Neural progenitor cell (in vitro differentiated cells): ENCODE data around the gene TYRO3.

Experiments
- EZH2 ChIP-seq: fragments of 200-600 bp; sonication (generic); IDR thresholded peaks from 2 replicates; pipeline ENCODE4 v1.6.1; 2017; ENCODE audit warnings: antibody characterized with exemption, mild to moderate bottlenecking, moderate library complexity
- TF ChIP-seq, protein P1 (sequence below): fragments of 200-600 bp; sonication (generic); IDR thresholded peaks from 2 replicates; pipeline ENCODE4 v1.5.1; 2017; ENCODE audit warnings: antibody characterized with exemption, mild to moderate bottlenecking

DNA sequence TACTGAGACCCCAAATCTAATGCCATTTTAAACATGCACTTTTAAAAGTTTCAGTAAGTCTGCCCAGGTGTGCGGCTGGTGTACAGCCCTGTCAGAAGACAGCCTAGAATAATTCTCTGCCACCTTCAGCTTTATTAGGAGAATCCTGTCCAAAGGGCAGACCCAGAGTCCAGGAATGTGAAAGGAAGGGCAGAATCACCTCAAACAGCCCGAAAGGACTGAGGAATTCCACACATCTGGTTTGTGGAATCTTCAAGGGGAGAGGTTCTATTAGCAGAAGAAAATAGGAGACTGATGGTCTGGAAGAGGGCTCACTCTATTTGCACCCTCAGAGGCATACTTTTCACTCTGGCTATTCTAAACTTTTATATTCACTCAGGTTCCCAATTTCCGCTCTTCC lies 46.6 kb downstream of the TYRO3 start:
- TF ChIP-seq, protein P1, sequence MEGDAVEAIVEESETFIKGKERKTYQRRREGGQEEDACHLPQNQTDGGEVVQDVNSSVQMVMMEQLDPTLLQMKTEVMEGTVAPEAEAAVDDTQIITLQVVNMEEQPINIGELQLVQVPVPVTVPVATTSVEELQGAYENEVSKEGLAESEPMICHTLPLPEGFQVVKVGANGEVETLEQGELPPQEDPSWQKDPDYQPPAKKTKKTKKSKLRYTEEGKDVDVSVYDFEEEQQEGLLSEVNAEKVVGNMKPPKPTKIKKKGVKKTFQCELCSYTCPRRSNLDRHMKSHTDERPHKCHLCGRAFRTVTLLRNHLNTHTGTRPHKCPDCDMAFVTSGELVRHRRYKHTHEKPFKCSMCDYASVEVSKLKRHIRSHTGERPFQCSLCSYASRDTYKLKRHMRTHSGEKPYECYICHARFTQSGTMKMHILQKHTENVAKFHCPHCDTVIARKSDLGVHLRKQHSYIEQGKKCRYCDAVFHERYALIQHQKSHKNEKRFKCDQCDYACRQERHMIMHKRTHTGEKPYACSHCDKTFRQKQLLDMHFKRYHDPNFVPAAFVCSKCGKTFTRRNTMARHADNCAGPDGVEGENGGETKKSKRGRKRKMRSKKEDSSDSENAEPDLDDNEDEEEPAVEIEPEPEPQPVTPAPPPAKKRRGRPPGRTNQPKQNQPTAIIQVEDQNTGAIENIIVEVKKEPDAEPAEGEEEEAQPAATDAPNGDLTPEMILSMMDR, result no peak
- no peak for TF ChIP-seq EZH2
